Hematopoietic multipotent progenitor cell treated with erythropoietin and hydrocortisone succinate and interleukin-3 and kit ligand, for 15 days (in vitro differentiated cells): ENCODE results near the gene FHOD1.

ENCODE experiments used
- DNase-seq: peaks from one replicate; pipeline ENCODE4 v3.0.0-alpha.2; 2015; ENCODE audit warnings: low spot score

Gene FHOD1

GRCh38 chr16:67247192-67248072 lies at the start of gene FHOD1:
Gene FHOD1 (minus strand): TSS chr16:67247481. CDS start chr16:67247410, 71 bp downstream.
- DNase-seq = peak; percentile 95

GRCh38 chr16:67296420-67296819 lies 49.1 kb upstream of the FHOD1 start:
- no peak for DNase-seq

- no peak for DNase-seq
Observed at GRCh38 chr16:67294938-67295361, 47.7 kb upstream of the FHOD1 start.

- DNase-seq = no peak
Observed at GRCh38 chr16:67294171-67294757, 47.0 kb upstream of the FHOD1 start.

- no peak for DNase-seq
Observed at GRCh38 chr16:67291461-67291860, 44.2 kb upstream of the FHOD1 start.

- no peak for DNase-seq
Observed at GRCh38 chr16:67287960-67288359, 40.7 kb upstream of the FHOD1 start.

GRCh38 chr16:67286441-67287235 lies 39.4 kb upstream of the FHOD1 start:
- no peak for DNase-seq

- DNase-seq = peak; percentile 39
Observed at GRCh38 chr16:67284699-67285646, 37.7 kb upstream of the FHOD1 start.

GRCh38 chr16:67283826-67284555 lies 36.7 kb upstream of the FHOD1 start:
- no peak for DNase-seq

- no peak for DNase-seq
Observed at GRCh38 chr16:67283039-67283825, 36.0 kb upstream of the FHOD1 start.

- no peak for DNase-seq
Observed at GRCh38 chr16:67282447-67282805, 35.1 kb upstream of the FHOD1 start.

- DNase-seq = no peak
Observed at GRCh38 chr16:67281536-67282446, 34.5 kb upstream of the FHOD1 start.

- no peak for DNase-seq
Observed at GRCh38 chr16:67280090-67281015, 33.1 kb upstream of the FHOD1 start.

GRCh38 chr16:67279296-67280089 lies 32.2 kb upstream of the FHOD1 start, which contains the start of gene PLEKHG4:
Gene PLEKHG4 (plus strand): TSS chr16:67279532. CDS start chr16:67280045, 513 bp downstream.
- DNase-seq = peak; percentile 87

GRCh38 chr16:67278773-67279295 lies 31.6 kb upstream of the FHOD1 start:
- peak; percentile 34 for DNase-seq

GRCh38 chr16:67277999-67278772 lies 30.9 kb upstream of the FHOD1 start:
- DNase-seq = peak; percentile 34
